Prostate gland (tissue), 2 donors: ENCODE data around the gene NIBAN1. TPM values are rescaled to one million over a fixed set of nuclear protein-coding genes. Genes with fewer than 3 reads are reported as not detected.

Experiments used
- DNase-seq: peaks from one replicate; pipeline ENCODE4 v3.0.0-alpha.2; 2019; ENCODE audit warnings: low spot score
- H3K27ac ChIP-seq, 2 donors: fragments of 200-600 bp; sonication (generic); 2 replicates each; pipeline ENCODE4 v1.5.1; 2017 to 2019
- H3K27me3 ChIP-seq: fragments of 200-600 bp; sonication (generic); replicated peaks from 2 replicates; pipeline ENCODE4 v1.5.1; 2019; ENCODE audit not compliant: insufficient read depth
- H3K36me3 ChIP-seq, 2 donors: fragments of 200-600 bp; sonication (generic); 1 replicate in 1 of 2; 2 replicates in 1 of 2; pipeline versions ENCODE4 v1.5.1 to v1.8.1; 2017 to 2019
- H3K4me1 ChIP-seq: fragments of 200-600 bp; sonication (generic); replicated peaks from 2 replicates; pipeline ENCODE4 v1.5.1; 2019
- H3K4me3 ChIP-seq, 2 donors: fragments of 200-600 bp; sonication (generic); 2 replicates each; pipeline ENCODE4 v1.5.1; 2017 to 2019
- H3K9me3 ChIP-seq: fragments of 200-600 bp; sonication (generic); 2 replicates; pipeline ENCODE4 v1.5.1; 2017
- CTCF ChIP-seq, 4 experiments: fragments of 200-600 bp in 2 of 4; fragments of 450-650 bp in 2 of 4; sonication (generic) in 2 of 4; IDR thresholded peaks; 1 replicate in 3 of 4; 2 replicates in 1 of 4; pipeline ENCODE4 v1.5.1; 2016 to 2019; ENCODE audit warnings: antibody characterized with exemption in 4 of 4, mild to moderate bottlenecking in 2 of 4, moderate library complexity in 2 of 4
- POLR2A ChIP-seq: fragments of 450-650 bp; IDR thresholded peaks from one replicate; pipeline ENCODE4 v1.6.1; 2016; ENCODE audit warnings: antibody characterized with exemption, mild to moderate bottlenecking
- POLR2AphosphoS5 ChIP-seq: sonication (generic); formaldehyde crosslinking; IDR thresholded peaks from one replicate; pipeline ENCODE4 v1.6.1; 2017; ENCODE audit warnings: antibody characterized with exemption
- WGBS: methylation state at CpG from one replicate; pipeline ENCODE4 v1.1.5; 2018; 5-methylcytosine and 5-hydroxymethylcytosine counted together
- intact Hi-C: fragments of 100-400 bp; cut with DNase I; formaldehyde crosslinking; loops from one replicate; pipeline ENCODE4 v1.14.2; 2022
- total RNA-seq, 2 donors: library from RNA; depleted of rRNA; stranded (reverse); fragments of >200 nt; gene quantifications; one replicate each; pipeline ENCODE4 v1.1.0, GENCODE V29; 2016

NIBAN1 gene
- total RNA-seq, 2 donors from 2014 or later: 47.3 to 97.4 TPM

- H3K27me3 ChIP-seq: no peaks in the 10 kb centered on the region
- intact Hi-C loops: loop anchor here (10.0 kb wide), 1 partner anchor 169 kb away; the partner anchor contains the start of genes SWT1 and TRMT1L
- DNase-seq: no peak
Measured at GRCh38 chr1:184986250-184986649, 11.9 kb upstream of the NIBAN1 start.

GRCh38 chr1:184982002-184982954, 8.0 kb upstream of the NIBAN1 start:
- no peaks in the 10 kb centered on the region for H3K4me1 ChIP-seq
- H3K9me3 ChIP-seq: no peaks in the 10 kb centered on the region
- no peaks in the 10 kb centered on the region for H3K36me3 ChIP-seq
- TF ChIP-seq POLR2AphosphoS5 (peak; percentile 50), POLR2A (no peak), CTCF (IDR thresholded peaks at IDR 0.05) (peak; percentile 80 to 92 (median 88))
- no peaks in the 10 kb centered on the region for H3K27me3 ChIP-seq
- 50% methylated on average over 14 of the region's 14 CpGs for WGBS
- H3K27ac ChIP-seq: no peak overlapping the region
- intact Hi-C loops: loop anchor here (2.0 to 10.0 kb wide), 2 partner anchors 173 to 177 kb away; partner anchors contain the start of genes SWT1 and TRMT1L
- DNase-seq: peak; percentile 77
- H3K4me3 ChIP-seq: no peak overlapping the region

More at GRCh38 chr1:184986250-184986649, 11.9 kb upstream of the NIBAN1 start:
- H3K36me3 ChIP-seq: no peaks in the 10 kb centered on the region
- TF ChIP-seq CTCF (IDR thresholded peaks at IDR 0.05) (peak in 2 of 4 experiments; percentile 19 to 27), POLR2AphosphoS5 (no peak)
- 38% methylated on average over 5 of the region's 5 CpGs for WGBS
- no peaks in the 10 kb centered on the region for H3K9me3 ChIP-seq
- no peak overlapping the region for H3K27ac ChIP-seq
- H3K4me3 ChIP-seq: no peak overlapping the region
- H3K4me1 ChIP-seq: no peaks in the 10 kb centered on the region

GRCh38 chr1:184980726-184981125, 6.4 kb upstream of the NIBAN1 start:
- no peak for DNase-seq
- no peaks in the 10 kb centered on the region for H3K27me3 ChIP-seq
- no peaks in the 10 kb centered on the region for H3K9me3 ChIP-seq
- intact Hi-C loops: loop anchor here (10.0 kb wide), 1 partner anchor 174 kb away; the partner anchor contains the start of genes SWT1 and TRMT1L
- H3K4me3 ChIP-seq: no peak overlapping the region
- no peaks in the 10 kb centered on the region for H3K36me3 ChIP-seq
- no peak for TF ChIP-seq CTCF (IDR thresholded peaks at IDR 0.05)
- TF ChIP-seq POLR2AphosphoS5: no peak
- TF ChIP-seq POLR2A: no peak
- WGBS: 93% methylated on average over 1 of the region's 1 CpG
- H3K27ac ChIP-seq: no peak overlapping the region
- no peaks in the 10 kb centered on the region for H3K4me1 ChIP-seq

- no peak for DNase-seq
- no peaks in the 10 kb centered on the region for H3K36me3 ChIP-seq
- H3K4me1 ChIP-seq: no peaks in the 10 kb centered on the region
- H3K27ac ChIP-seq: no peak overlapping the region
- no peaks in the 10 kb centered on the region for H3K9me3 ChIP-seq
- no peak overlapping the region for H3K4me3 ChIP-seq
- WGBS: 89% methylated on average over 6 of the region's 6 CpGs
- intact Hi-C loops: loop anchor here (2.0 kb wide), 1 partner anchor 171 kb away; no protein-coding TSS in a partner anchor
- TF ChIP-seq CTCF (IDR thresholded peaks at IDR 0.05) (no peak), POLR2AphosphoS5 (no peak), POLR2A (no peak)
- H3K27me3 ChIP-seq: no peaks in the 10 kb centered on the region
Measured at GRCh38 chr1:184975208-184975870, 1.0 kb upstream of the NIBAN1 start.
